Measurements from ENCODE around the gene RRP1B.

RRP1B gene

GRCh38 chr21:43718872-43719747 lies 59.8 kb downstream of the RRP1B start, which contains the start of gene PDXK:
Gene PDXK, plus strand, starts transcription at chr21:43719129. Its CDS starts 166 bp downstream, at chr21:43719295.
- no peak for TF ChIP-seq CTCF (IDR thresholded peaks at IDR 0.05; ENCODE audit: low read depth, low read length)
- peak; percentile 45 for DNase-seq (ENCODE audit: extremely low read depth, low read depth)

GRCh38 chr21:43719748-43720538 lies 60.6 kb downstream of the RRP1B start:
- no peak for DNase-seq (ENCODE audit: extremely low read depth, low read depth)
- TF ChIP-seq CTCF (IDR thresholded peaks at IDR 0.05; ENCODE audit: low read depth, low read length): no peak

GRCh38 chr21:43720539-43721166 lies 61.3 kb downstream of the RRP1B start:
- DNase-seq (ENCODE audit: extremely low read depth, low read depth): no peak
- TF ChIP-seq CTCF (IDR thresholded peaks at IDR 0.05; ENCODE audit: low read depth, low read length): no peak

- no peak for DNase-seq (ENCODE audit: extremely low read depth, low read depth)
- TF ChIP-seq CTCF (IDR thresholded peaks at IDR 0.05; ENCODE audit: low read depth, low read length): no peak
Measured at GRCh38 chr21:43721206-43721605, 61.8 kb downstream of the RRP1B start.

GRCh38 chr21:43721939-43722338 lies 62.6 kb downstream of the RRP1B start:
- DNase-seq (ENCODE audit: extremely low read depth, low read depth): no peak
- TF ChIP-seq CTCF (IDR thresholded peaks at IDR 0.05; ENCODE audit: low read depth, low read length): no peak

GRCh38 chr21:43723648-43724047 lies 64.3 kb downstream of the RRP1B start:
- no peak for TF ChIP-seq CTCF (IDR thresholded peaks at IDR 0.05; ENCODE audit: low read depth, low read length)
- no peak for DNase-seq (ENCODE audit: extremely low read depth, low read depth)
